H1 (cell line): Measurements from ENCODE around the gene ZSWIM7.

Experiments
- ATF2 ChIP-seq: IDR thresholded peaks from 2 replicates; pipeline ENCODE4 v1.6.1; 2012; ENCODE audit warnings: low read length, inconsistent platforms
- ATF3 ChIP-seq: IDR thresholded peaks from 2 replicates; pipeline ENCODE4 v1.6.1; 2011; ENCODE audit warnings: low read depth, mild to moderate bottlenecking, low read length; ENCODE audit not compliant: insufficient read depth
- CTCF ChIP-seq, 3 experiments: IDR thresholded peaks; 1 replicate in 2 of 3; 2 replicates in 1 of 3; pipeline versions ENCODE4 v1.5.1 to v1.6.1; 2011; ENCODE audit warnings: low read length in 3 of 3, mild to moderate bottlenecking in 3 of 3, inconsistent platforms in 2 of 3, low read depth in 1 of 3, moderate library complexity in 1 of 3; ENCODE audit not compliant: insufficient read depth in 1 of 3; ENCODE audit errors: control extremely low read depth in 1 of 3
- EP300 ChIP-seq, 2 experiments: IDR thresholded peaks; 1 replicate in 1 of 2; 2 replicates in 1 of 2; pipeline ENCODE4 v1.6.1; 2011 to 2012; ENCODE audit warnings: low read depth in 2 of 2, low read length in 2 of 2, mild to moderate bottlenecking in 2 of 2, borderline replicate concordance in 1 of 2, inconsistent platforms in 1 of 2, moderate library complexity in 1 of 2
- EZH2 ChIP-seq: fragments of 200-600 bp; sonication (generic); IDR thresholded peaks from 2 replicates; pipeline ENCODE4 v1.7.1; 2012; ENCODE audit warnings: low read depth, mild to moderate bottlenecking, moderate library complexity, low read length, inconsistent platforms; ENCODE audit not compliant: severe bottlenecking
- HDAC2 ChIP-seq, 2 experiments: fragments of 300-600 bp in 1 of 2; sonication (generic) in 1 of 2; IDR thresholded peaks; 2 replicates each; pipeline ENCODE4 v1.6.1; 2011 to 2012; ENCODE audit warnings: low read depth in 2 of 2, low read length in 2 of 2, mild to moderate bottlenecking in 2 of 2, moderate library complexity in 2 of 2, borderline replicate concordance in 1 of 2, inconsistent platforms in 1 of 2
- TBP ChIP-seq: IDR thresholded peaks from 2 replicates; pipeline ENCODE4 v1.6.1; 2011; ENCODE audit warnings: low read depth, low read length, improper control_type of control experiment

GRCh38 chr17:15971882-15972281 is 27.6 kb downstream of the ZSWIM7 start:
- TF ChIP-seq ATF2 (no peak), CTCF (IDR thresholded peaks at IDR 0.05; ENCODE audit: control extremely low read depth in 1 of 3, insufficient read depth in 1 of 3, low read depth in 1 of 3, low read length in 3 of 3) (no peak), ATF3 (no peak), HDAC2 (IDR thresholded peaks at IDR 0.05; ENCODE audit: borderline replicate concordance in 1 of 2, low read depth in 2 of 2, low read length in 2 of 2) (no peak), EZH2 (no peak), EP300 (IDR thresholded peaks at IDR 0.05; ENCODE audit: borderline replicate concordance in 1 of 2, low read depth in 2 of 2, low read length in 2 of 2) (no peak), TBP (no peak)
